HUES64 (cell line): ENCODE measurements around the gene GALNT15.

ENCODE experiments used
- H3K27ac ChIP-seq: 2 replicates; pipeline ENCODE4 v1.7.0; 2013; ENCODE audit warnings: low read depth, low read length, inconsistent platforms
- H3K27me3 ChIP-seq: 2 replicates; pipeline ENCODE4 v1.6.1; 2013; ENCODE audit warnings: mild to moderate bottlenecking, low read length; ENCODE audit not compliant: insufficient read depth
- H3K36me3 ChIP-seq: 2 replicates; pipeline ENCODE4 v1.6.1; 2013; ENCODE audit warnings: mild to moderate bottlenecking, low read length; ENCODE audit not compliant: insufficient read depth
- H3K4me1 ChIP-seq: 2 replicates; pipeline ENCODE4 v1.6.1; 2013; ENCODE audit warnings: mild to moderate bottlenecking, low read length, moderate library complexity; ENCODE audit not compliant: insufficient read depth
- H3K4me3 ChIP-seq: 2 replicates; pipeline ENCODE4 v1.5.1; 2013; ENCODE audit warnings: mild to moderate bottlenecking, low read length, moderate library complexity
- H3K9ac ChIP-seq: 2 replicates; pipeline ENCODE4 v1.6.1; 2013; ENCODE audit warnings: mild to moderate bottlenecking, low read depth, low read length
- H3K9me3 ChIP-seq: 2 replicates; pipeline ENCODE4 v1.6.1; 2013; ENCODE audit warnings: low read depth, low read length; ENCODE audit not compliant: insufficient read depth
- WGBS: fragments of 150-250, 120-280 bp; methylation state at CpG from one replicate; pipeline ENCODE4 v1.1.7; 2013; ENCODE audit warnings: missing lambda C conversion rate; 5-methylcytosine and 5-hydroxymethylcytosine counted together

GALNT15 gene

DNA sequence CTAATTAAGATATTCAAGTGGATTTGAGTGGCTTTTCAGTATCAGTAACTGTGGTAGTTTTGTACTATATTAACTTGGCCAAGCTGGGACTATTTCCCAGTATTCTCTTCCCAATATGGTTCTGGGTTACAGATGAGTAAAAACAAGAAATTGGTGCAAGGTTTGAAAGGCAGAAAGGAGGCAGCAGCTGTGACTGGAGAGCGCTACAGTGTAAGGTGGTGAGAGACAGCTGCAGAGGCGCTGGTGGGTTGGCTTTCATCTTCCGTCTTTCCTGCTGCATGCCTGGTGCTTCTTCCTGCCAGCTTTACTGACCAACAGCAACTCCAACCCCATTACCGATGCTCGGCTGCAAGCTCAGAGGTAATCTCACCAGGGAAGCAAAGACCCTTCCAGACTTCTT lies 80.4 kb downstream of the GALNT15 start:
- no peaks in the 10 kb centered on the region for H3K9me3 ChIP-seq
- no peak overlapping the region for H3K27ac ChIP-seq
- no peaks in the 10 kb centered on the region for H3K27me3 ChIP-seq
- no peak overlapping the region for H3K4me3 ChIP-seq
- no peaks in the 10 kb centered on the region for H3K4me1 ChIP-seq
- H3K36me3 ChIP-seq: peaks cover 12% of the 10 kb centered on the region
- no peak overlapping the region for H3K9ac ChIP-seq
- 87% methylated on average over 5 of the region's 5 CpGs for WGBS

DNA sequence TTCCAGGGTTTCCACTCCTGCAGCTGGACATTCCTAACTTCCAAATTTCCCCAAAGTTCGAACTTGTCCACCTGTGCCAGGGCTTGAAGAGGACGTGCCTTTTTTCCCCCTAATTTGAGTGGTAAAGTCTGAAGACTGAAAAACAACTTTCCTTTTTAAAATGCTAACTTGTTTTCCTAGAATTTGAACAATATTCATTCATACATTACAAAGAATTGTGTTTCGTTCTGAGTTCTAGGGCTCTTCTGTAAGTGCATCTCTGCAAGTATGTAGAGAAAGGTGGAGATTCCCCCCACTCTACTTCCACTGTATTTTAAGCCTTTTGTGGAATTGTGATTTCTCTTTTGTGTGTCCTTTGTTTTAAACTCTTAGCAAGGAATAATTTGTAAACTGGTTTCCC lies 80.8 kb downstream of the GALNT15 start:
- H3K4me1 ChIP-seq: no peaks in the 10 kb centered on the region
- no peak overlapping the region for H3K27ac ChIP-seq
- 86% methylated on average over 2 of the region's 3 CpGs for WGBS
- H3K4me3 ChIP-seq: no peak overlapping the region
- no peaks in the 10 kb centered on the region for H3K27me3 ChIP-seq
- H3K36me3 ChIP-seq: peaks cover 16% of the 10 kb centered on the region
- H3K9ac ChIP-seq: no peak overlapping the region
- no peaks in the 10 kb centered on the region for H3K9me3 ChIP-seq

DNA sequence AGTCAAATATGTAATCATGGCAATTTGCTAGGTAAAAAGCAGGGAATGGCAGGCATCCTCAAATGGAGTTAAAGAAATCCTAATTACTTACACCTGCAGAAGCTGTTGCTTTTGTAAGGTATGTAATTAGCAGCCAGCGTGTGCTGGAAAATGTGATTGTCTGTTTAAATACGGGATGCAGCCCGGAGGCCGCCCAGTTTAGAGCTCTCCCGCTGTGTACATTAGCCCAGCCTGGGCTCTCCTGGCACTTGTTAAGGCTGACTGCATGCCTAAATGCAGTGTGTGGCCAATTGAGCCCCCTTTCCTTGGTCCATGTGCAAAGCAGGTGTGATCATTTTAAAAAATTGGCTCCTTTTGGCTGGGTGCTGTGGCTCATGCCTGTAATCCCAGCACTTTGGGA lies 81.2 kb downstream of the GALNT15 start:
- Histone ChIP-seq H3K4me1 (no peaks in the 10 kb centered on the region), H3K27me3 (no peaks in the 10 kb centered on the region), H3K27ac (no peak overlapping the region), H3K4me3 (no peak overlapping the region), H3K36me3 (peaks cover 20% of the 10 kb centered on the region), H3K9ac (no peak overlapping the region), H3K9me3 (no peaks in the 10 kb centered on the region)
- 88% methylated on average over 5 of the region's 5 CpGs for WGBS

DNA sequence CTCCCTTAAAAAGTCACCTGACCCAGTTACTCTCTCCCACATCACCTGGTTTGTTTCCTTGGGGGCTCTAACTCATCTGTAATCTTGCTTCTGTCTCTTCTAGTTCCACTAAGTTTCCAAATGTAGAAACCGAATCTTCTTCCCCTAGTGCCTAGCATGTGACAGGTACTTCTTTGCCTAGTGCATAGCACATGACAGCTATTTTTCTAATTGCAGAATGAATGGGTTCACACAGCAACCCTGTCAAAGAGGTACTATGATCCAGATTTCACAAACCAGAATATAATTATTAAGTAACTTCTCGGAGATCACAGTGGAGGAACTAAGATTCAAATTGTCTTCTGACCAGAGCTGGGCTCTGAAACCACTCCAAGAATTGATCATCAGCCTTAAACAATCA lies 82.8 kb downstream of the GALNT15 start:
- Histone ChIP-seq H3K27ac (no peak overlapping the region), H3K9me3 (no peaks in the 10 kb centered on the region), H3K4me1 (no peaks in the 10 kb centered on the region), H3K9ac (no peak overlapping the region), H3K27me3 (no peaks in the 10 kb centered on the region), H3K36me3 (peaks cover 22% of the 10 kb centered on the region), H3K4me3 (no peak overlapping the region)
- WGBS: 88% methylated on average over 2 of the region's 2 CpGs

DNA sequence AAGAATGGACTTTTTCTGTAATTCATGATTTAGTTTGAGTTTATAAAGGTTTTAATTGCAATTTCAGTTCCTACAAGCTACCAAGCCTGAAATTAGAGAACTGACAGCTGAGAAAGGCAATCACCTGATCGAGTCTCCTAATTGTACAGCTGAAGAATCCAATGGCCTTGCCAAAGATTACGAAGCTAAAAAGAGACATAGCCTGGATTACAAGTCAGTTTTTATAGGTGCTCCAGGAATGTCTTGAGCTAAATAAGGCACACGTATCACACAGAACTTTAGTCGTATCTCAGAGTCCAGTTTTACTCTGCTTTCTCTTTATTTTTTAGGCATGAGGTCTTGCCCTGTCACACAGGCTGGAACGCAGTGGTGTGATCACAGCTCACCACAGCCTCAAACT lies 83.7 kb downstream of the GALNT15 start:
- Histone ChIP-seq H3K9ac (no peak overlapping the region), H3K4me3 (no peak overlapping the region), H3K4me1 (no peaks in the 10 kb centered on the region), H3K9me3 (no peaks in the 10 kb centered on the region), H3K27me3 (no peaks in the 10 kb centered on the region), H3K27ac (no peak overlapping the region), H3K36me3 (peaks cover 22% of the 10 kb centered on the region)
- WGBS: 94% methylated on average over 5 of the region's 5 CpGs

DNA sequence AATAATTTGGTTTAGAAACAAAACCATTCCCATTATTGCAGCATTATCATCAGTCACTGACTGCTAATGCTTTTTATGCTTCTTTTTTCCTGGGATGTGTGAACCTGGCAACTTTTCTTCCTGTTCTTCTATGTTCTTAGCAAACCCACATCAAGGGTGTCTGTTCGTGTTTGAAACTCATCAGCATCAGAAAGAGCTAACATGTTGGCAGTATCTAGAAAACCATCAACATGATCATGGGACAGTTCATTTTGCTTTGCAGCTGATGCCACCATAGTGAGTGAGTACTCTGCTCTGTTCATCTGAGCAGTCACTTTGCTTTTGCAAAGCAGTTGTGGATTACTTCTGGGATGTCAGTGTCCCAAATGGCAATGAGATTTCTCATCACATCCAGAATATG lies 84.4 kb downstream of the GALNT15 start:
- WGBS: 88% methylated on average over 1 of the region's 1 CpG
- no peaks in the 10 kb centered on the region for H3K9me3 ChIP-seq
- no peak overlapping the region for H3K27ac ChIP-seq
- no peaks in the 10 kb centered on the region for H3K4me1 ChIP-seq
- H3K9ac ChIP-seq: no peak overlapping the region
- H3K36me3 ChIP-seq: peaks cover 22% of the 10 kb centered on the region
- no peaks in the 10 kb centered on the region for H3K27me3 ChIP-seq
- no peak overlapping the region for H3K4me3 ChIP-seq

DNA sequence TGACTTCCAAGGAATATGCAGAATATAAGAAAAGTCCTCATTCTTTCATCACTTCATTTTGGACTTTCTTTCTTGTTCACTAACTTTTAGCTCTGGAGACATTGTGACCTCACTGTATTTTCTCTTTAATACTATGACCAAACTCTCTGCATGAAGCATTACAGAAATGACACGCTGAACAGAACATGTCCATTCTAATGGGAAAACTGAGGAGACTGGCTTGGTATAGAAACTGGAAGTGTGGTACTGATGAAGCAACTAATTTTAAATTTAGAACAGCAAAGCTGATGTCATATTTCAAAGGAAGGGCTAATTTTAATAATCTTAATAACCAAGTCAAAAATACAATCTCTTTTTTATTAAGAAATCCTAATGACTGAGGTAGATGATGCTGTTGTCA lies 85.6 kb downstream of the GALNT15 start:
- Histone ChIP-seq H3K9ac (no peak overlapping the region), H3K4me3 (no peak overlapping the region), H3K9me3 (no peaks in the 10 kb centered on the region), H3K36me3 (peaks cover 22% of the 10 kb centered on the region), H3K27me3 (no peaks in the 10 kb centered on the region), H3K4me1 (no peaks in the 10 kb centered on the region), H3K27ac (no peak overlapping the region)
- WGBS: 100% methylated on average over 1 of the region's 1 CpG

DNA sequence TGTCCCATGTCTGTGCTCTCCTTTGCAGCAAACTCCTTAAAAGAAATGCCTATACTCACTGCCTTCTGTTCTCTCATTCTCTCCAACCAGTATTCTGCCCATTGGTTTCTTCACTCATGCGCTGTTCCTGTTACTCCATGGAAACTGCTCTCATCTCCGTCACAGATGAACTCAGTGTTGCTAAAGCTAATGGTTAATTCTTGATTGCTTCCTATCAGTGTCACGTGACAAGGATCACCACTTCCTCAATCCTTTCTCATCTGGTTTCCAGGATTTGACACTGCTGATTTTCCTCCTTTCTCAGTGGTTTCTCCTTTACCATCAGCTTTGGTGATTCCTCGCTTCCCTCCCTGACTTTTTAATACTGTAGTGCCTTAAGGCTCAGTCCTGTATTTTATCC lies 87.7 kb downstream of the GALNT15 start:
- Histone ChIP-seq H3K4me1 (no peaks in the 10 kb centered on the region), H3K4me3 (no peak overlapping the region), H3K9ac (no peak overlapping the region), H3K27me3 (no peaks in the 10 kb centered on the region), H3K27ac (no peak overlapping the region), H3K9me3 (no peaks in the 10 kb centered on the region), H3K36me3 (peaks cover 22% of the 10 kb centered on the region)
- 70% methylated on average over 4 of the region's 4 CpGs for WGBS

DNA sequence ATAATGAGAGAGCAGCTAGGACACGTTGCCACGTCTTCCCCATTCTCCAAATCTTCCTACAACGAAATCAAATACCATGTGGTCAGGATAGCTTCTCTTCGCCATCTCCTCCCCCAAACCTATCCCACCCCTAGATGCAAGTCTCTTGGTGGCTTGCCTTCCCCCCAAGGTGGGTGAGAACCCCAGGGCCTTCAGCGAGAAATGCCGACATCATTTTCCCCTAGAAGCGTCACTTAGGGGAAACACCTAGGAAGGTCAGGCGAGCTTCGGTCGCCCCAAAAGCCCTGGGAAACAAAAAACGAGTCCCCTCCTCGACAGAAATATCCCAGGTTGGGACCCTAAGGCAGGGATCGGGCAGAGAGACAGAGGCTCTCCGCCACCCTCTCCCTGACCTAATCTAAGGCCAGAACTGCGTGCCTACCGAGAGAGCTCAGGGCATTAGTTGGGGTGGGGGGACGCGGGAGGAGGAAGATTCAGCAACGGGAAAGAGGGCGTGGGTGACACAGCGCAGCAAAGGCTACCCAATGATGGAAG lies 89.8 kb downstream of the GALNT15 start:
- H3K4me3 ChIP-seq: peak overlapping the region; percentile 92
- peak overlapping the region; percentile 8; the same call in 1 of the 2 replicates for H3K27ac ChIP-seq
- H3K4me1 ChIP-seq: no peaks in the 10 kb centered on the region
- H3K9me3 ChIP-seq: no peaks in the 10 kb centered on the region
- H3K9ac ChIP-seq: peak overlapping the region; percentile 71
- WGBS: 2% methylated on average over 21 of the region's 21 CpGs
- H3K36me3 ChIP-seq: peaks cover 21% of the 10 kb centered on the region
- H3K27me3 ChIP-seq: no peaks in the 10 kb centered on the region

DNA sequence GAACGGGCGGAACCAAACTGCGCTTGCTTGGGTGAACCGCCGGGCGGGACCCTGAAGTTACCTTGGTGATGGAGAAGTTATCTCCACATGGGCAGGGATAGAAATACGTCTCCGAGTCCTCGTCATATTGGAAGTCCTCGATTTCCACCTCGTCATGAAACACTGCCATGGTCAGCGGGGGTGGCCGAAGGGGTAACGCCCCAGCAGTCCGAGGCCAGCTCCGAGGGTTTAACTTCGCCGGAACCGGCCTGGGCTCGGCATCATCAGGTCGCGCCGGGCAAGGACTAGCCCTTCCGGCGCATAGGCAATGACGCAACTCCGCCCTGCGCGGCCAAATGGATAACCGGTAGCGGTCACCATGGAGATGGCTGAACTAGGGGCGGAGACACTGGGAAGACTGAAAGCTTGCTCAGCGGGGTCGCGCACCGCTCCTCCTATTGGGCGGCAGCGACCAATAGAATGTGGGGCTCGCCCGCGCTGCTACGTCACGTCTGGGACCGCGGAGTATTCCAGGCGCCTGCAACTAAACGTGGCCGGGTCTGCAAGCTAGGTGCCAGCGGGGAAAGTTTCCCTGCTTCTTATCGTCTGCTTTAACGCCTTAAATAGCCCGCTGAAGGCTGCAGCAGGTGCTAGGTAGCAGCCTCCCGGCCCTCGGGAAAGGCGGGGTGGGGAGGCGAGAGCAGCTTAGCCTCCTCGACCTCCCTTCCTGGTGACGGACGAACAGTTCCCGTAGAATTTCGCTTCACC lies 90.4 kb downstream of the GALNT15 start, which contains the start of the genes DPH3 and OXNAD1:
Gene DPH3, minus strand, starts transcription at position 236 of the 747 bp plus-strand sequence. Its CDS starts 67 bp downstream, at position 169.
Gene OXNAD1, plus strand, starts transcription at position 505 of the 747 bp plus-strand sequence. CDS start 5,741 bp downstream, outside the sequence.
- H3K9me3 ChIP-seq: no peaks in the 10 kb centered on the region
- H3K4me3 ChIP-seq: peak within 1 kb of the TSS; percentile 92
- H3K27ac ChIP-seq: peak within 1 kb of the TSS; percentile 92
- H3K9ac ChIP-seq: peak within 1 kb of the TSS; percentile 93
- no peaks in the 10 kb centered on the region for H3K27me3 ChIP-seq
- no peaks in the 10 kb centered on the region for H3K4me1 ChIP-seq
- H3K36me3 ChIP-seq: peaks cover 21% of the 10 kb centered on the region
- WGBS: under 1% methylated on average over 61 of the region's 61 CpGs

DNA sequence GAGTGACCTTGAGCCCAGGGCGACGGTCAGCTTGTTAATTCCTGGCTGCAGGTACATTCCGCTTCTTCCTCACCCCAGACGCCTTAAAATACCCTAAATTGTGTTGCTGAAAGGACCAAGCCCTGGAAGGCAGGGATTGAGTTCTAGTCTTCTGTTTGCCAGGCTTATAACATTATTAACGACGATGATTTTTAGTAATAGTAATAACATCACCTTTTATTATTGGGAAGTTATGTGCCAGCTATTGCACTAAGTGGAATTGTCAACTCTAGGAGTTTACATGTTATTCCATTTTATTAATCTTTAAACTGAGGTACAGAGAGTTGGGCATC lies 90.9 kb downstream of the GALNT15 start:
- H3K27ac ChIP-seq: peak overlapping the region; percentile 92

More for the DNA sequence above, 90.9 kb downstream of the GALNT15 start:
- H3K9ac ChIP-seq: peak overlapping the region; percentile 93
- no peaks in the 10 kb centered on the region for H3K9me3 ChIP-seq
- H3K27me3 ChIP-seq: no peaks in the 10 kb centered on the region
- no peaks in the 10 kb centered on the region for H3K4me1 ChIP-seq
- H3K4me3 ChIP-seq: peak overlapping the region; percentile 92
- peaks cover 20% of the 10 kb centered on the region for H3K36me3 ChIP-seq
- under 1% methylated on average over 4 of the region's 6 CpGs for WGBS
